NB4 (cell line): ENCODE measurements around the gene FBXL13.

ENCODE experiments used
- TF ChIP-seq, protein P1 (sequence below): IDR thresholded peaks from one replicate; pipeline ENCODE4 v1.5.1; 2012; ENCODE audit warnings: low read depth, low read length
- TF ChIP-seq, protein P2 (sequence below): IDR thresholded peaks from 2 replicates; pipeline ENCODE4 v1.6.1; 2011; ENCODE audit warnings: low read depth, low read length

DNA sequence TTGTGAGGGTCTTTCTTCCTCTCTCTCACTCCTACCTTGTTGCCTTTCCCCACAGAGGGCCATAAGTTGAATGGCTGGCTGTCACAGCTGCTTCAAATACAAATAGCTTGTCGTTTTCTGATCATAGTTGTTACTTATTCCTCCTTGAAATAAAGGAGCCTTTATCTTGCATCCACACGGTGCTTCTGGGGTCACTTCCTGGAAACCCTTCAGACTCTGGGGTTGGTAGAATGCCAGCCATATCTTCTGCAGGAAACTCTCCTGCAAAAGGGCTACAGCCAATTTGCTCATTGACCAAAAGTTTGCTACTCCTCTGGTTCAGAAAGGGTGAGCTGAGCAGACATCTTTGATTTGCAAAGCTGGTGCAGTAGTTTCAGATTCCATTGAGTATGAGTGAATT lies 255.4 kb downstream of the FBXL13 start:
- TF ChIP-seq, protein P1, sequence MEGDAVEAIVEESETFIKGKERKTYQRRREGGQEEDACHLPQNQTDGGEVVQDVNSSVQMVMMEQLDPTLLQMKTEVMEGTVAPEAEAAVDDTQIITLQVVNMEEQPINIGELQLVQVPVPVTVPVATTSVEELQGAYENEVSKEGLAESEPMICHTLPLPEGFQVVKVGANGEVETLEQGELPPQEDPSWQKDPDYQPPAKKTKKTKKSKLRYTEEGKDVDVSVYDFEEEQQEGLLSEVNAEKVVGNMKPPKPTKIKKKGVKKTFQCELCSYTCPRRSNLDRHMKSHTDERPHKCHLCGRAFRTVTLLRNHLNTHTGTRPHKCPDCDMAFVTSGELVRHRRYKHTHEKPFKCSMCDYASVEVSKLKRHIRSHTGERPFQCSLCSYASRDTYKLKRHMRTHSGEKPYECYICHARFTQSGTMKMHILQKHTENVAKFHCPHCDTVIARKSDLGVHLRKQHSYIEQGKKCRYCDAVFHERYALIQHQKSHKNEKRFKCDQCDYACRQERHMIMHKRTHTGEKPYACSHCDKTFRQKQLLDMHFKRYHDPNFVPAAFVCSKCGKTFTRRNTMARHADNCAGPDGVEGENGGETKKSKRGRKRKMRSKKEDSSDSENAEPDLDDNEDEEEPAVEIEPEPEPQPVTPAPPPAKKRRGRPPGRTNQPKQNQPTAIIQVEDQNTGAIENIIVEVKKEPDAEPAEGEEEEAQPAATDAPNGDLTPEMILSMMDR: no peak
- TF ChIP-seq, protein P2, sequence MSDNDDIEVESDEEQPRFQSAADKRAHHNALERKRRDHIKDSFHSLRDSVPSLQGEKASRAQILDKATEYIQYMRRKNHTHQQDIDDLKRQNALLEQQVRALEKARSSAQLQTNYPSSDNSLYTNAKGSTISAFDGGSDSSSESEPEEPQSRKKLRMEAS: no peak
